IPS DF 19.7 (cell line): ENCODE results near the gene FAHD2B.
"Not testable (repeated sequence)": the region's sequence is repeated elsewhere in the genome, so short reads cannot be mapped to it uniquely, and the experiment has no call there.

Source experiments
- DNase-seq: peaks from one replicate; pipeline ENCODE4 v3.0.0-alpha.2; 2013; ENCODE audit warnings: low read depth, low spot score

Gene FAHD2B, protein sequence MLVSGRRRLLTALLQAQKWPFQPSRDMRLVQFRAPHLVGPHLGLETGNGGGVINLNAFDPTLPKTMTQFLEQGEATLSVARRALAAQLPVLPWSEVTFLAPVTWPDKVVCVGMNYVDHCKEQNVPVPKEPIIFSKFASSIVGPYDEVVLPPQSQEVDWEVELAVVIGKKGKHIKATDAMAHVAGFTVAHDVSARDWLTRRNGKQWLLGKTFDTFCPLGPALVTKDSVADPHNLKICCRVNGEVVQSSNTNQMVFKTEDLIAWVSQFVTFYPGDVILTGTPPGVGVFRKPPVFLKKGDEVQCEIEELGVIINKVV

DNA sequence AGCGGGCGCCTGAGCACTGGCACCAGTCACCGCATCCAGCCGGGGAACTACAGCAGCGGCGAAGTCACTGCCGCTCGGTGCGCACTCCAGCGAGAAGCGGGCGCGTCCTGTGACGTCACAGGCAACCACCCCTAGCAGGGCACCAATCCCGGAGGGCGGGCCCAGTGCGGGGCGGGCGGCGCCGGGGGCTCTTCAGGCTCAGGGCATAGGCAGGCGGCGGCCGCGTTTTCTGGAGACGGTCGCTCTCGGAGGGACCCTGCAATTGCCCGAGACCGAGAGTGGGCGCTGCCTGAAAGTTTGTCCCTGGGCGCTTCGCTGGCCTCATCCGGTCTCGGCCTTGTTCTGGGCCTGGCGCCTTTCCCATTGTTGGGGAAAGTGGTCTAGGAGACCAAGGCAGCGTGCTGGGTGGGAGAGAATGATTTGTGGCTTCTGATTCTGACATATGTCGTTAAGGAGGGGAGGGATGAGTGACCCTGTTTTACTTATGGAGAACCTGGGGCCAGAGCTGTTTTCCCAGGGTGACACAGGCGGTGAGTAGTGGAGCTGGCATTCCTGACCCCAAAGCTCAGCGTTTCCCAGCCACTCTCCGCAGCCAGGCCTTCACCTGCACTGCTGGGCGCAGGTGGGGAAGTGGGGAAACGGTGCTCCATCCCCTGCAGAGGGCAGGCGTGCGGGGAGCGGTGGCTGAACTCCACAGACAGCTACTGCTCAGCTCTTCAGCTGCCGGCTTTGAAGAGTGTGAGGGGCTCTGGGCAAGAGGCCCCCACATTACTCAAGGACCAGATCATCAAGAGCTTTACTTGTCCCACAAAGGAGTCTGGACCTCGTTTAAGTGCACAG is at the start of gene FAHD2B:
FAHD2B (minus strand) TSS at position 111 of the 840 bp plus-strand sequence. CDS start 3,176 bp downstream, outside the sequence.
- DNase-seq: not testable (repeated sequence)

DNA sequence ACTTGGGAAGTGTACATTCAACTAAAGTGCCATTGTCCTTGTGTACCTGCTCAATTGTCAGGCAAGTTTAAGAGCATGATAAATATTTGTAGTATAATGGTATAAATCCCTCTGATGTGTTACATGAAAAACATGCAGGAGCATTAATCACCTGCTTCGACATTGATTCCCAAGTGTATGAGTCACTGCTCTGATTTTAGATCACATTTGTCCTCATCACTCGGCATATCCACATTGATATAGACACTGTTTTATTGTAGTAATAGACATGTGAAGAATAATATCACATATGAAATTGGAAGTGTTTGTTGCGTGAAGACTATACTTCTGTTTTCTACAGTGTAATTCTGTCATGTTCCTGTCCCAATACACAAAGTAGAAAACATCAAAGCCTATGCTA is 49.3 kb upstream of the FAHD2B start:
- not testable (repeated sequence) for DNase-seq

DNA sequence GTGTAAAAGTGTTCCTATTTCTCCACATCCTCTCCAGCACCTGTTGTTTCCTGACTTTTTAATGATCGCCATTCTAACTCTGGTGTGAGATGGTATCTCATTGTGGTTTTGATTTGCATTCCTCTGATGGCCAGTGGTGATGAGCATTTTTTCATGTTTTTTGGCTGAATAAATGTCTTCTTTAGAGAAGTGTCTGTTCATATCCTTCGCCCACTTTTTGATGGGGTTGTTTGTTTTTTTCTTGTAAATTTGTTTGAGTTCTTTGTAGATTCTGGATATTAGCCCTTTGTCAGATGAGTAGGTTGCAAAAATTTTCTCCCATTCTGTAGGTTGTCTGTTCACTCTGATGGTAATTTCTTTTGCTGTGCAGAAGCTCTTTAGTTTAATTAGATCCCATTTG is 34.4 kb upstream of the FAHD2B start:
- not testable (repeated sequence) for DNase-seq

DNA sequence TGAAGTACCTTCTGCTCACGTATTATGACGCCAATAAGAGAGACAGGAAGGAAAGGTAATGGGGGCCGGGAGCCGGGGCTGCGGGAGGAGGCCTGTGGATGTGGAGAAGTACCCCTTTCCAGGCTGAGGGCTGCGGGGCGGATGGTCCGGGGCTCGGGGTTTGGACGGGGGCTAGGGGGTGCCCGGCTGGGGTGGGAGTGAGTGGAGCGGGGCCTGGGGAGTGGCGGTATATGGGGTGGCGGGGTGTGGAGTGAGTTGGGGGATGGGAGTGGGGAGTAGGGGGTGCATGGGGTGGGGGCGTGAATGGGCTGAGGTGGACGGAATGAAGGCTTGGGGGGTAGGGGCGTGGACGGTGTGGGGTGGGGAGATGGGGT is 19.2 kb upstream of the FAHD2B start:
- DNase-seq: not testable (repeated sequence)

DNA sequence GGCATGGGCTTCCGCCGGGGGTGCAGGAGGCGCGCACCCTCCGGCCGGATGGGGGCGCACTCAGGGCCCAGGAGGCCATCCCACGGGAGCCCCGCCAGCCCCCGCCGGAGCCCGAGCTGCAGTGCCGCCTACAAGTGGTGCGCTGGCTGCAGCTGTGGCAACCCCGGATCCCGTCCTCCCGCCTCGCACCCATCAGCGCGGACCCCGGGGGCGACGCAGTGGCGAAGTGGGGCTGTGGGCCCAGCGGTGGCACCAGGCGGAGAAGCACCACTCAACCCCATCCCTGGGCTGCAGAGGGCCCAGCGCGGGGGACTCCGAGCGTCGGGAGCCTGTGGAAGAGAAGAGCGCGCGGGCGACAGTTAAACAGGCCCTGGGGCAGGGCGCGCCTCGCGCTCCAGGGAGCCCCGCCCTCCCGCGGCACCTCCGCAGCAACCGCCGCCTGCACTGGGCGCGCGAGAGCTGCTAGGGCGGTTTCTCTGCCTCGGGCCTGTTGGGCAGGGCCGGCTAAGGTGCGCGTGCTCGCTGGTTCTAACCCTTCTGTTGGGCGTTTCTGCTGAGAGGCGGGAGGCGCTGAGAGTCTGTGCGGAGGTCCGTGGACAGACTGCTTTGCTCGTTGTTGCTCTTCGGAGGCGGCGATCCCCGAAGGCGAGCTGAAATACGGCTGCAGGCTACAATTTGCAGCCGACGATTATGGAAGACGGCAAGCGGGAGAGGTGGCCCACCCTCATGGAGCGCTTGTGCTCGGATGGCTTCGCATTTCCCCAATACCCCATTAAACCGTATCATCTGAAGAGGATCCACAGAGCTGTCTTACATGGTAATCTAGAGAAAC is 18.6 kb upstream of the FAHD2B start, which contains the start of gene ANKRD36:
ANKRD36 (plus strand) TSS at position 104 of the 832 bp plus-strand sequence; CDS start at position 691, 587 bp downstream.
- not testable (repeated sequence) for DNase-seq

DNA sequence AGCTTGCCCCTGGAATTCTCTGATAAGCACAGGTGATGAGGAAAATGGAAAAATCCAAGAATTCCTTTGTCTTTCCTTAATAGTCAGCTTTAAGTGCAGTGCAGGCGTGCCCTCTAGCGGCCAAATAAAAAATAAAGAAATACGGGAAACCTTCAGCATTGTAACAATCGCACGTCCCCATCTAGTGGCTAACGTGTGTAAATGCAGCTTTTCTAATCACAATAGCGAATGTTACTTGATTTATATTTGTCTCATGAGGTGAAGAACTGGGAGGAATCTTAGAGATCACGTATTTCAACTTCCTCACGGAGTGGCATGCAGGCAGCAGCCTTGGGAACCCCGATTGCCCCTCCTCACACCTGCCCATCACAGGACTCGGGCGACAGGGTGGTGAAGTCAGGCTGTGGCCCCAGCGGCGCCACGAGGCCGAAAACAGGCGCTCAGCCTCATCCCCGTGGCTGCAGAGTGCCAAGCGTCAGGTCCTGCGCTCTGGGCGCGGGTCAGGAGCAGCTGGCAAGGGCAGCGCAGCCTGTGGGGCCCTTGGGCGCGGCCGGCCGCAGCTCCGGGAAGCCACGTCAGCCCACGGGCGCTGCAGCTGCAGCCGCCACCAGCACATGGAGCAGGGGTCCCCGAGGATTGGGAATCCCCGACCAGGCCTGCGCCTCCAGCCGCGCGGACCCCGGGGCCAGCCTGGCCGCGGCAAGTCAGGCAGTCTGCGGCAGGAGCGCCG is 17.8 kb upstream of the FAHD2B start:
- not testable (repeated sequence) for DNase-seq

DNA sequence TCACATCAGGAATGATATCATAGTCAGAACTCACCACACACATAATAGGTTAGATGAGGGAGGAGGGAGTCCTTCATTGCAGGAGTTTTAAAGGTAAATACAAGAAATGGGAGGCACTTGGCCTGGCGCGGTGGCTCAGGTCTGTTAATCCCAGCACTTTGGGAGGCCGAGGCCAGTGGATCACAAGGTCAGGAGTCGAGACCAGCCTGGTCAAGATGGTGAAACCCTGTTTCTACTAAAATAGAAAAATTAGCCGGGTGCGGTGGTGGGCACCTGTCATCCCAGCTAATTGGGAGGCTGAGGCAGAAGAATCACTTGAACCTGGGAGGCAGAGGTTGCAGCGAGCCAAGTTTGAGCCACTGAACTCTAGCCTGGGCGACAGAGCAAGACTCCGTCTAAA is 16.6 kb upstream of the FAHD2B start:
- DNase-seq: not testable (repeated sequence)

DNA sequence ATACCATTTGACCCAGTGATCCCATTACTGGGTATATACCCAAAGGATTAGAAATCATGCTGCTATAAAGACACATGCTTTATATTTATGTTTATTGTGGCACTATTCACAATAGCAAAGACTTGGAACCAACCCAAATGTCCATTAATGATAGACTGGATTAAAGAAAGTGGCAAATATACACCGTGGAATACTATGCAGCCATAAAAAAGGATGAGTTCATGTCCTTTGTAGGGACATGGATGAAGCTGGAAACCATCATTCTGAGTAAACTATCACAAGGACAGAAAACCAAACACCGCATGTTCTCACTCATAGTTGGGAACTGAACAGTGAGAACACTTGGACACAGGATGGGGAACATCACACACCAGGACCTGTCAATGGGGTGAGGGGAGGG is 12.2 kb upstream of the FAHD2B start:
- not testable (repeated sequence) for DNase-seq

DNA sequence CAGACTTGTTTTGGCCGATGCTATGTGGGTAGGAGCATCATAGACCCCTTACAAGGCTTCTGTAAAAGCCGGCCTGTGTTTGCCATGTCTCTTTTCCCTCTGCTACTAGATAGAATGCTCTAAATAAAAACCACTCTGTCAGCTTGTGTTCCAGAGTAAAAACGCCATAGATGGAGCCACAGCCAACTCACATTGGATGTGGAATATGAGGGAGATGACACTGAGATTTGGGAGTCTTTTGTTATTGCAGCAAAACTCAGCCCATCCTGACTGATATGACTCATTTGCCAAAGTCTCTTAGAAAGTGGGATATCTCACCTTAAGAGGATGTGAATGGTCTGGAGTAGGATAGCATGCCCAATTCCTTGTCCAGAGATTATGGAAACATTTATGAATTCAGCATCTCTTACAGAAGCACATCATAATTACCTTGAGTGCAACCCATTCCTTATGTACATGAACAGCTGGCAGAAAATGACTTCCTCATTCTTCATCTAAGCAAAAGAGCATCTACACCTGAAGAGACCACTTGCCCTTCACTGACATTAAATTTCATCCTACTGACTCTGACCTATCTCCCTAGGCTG is 4.2 kb upstream of the FAHD2B start:
- not testable (repeated sequence) for DNase-seq

DNA sequence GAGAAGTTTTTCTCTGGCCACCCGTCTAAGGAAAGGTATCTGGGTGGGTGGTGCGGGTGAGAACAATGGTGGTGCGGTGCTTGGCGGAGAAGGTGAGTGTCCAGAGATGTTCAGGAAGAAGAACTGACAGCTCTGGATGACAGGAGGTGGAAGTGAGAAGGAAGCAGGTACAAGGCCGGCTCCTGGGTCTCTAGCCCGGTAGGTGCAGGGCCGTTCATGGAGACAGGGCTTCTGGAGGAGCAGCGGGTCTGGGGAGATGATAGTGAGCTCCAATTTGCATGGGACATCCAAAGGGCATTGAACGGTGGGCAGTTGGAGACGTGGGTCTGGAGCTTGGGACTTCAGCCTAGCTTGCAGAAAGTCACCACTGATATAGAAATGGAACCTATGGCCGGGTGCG is 979 bp upstream of the FAHD2B start:
- DNase-seq: no peak

DNA sequence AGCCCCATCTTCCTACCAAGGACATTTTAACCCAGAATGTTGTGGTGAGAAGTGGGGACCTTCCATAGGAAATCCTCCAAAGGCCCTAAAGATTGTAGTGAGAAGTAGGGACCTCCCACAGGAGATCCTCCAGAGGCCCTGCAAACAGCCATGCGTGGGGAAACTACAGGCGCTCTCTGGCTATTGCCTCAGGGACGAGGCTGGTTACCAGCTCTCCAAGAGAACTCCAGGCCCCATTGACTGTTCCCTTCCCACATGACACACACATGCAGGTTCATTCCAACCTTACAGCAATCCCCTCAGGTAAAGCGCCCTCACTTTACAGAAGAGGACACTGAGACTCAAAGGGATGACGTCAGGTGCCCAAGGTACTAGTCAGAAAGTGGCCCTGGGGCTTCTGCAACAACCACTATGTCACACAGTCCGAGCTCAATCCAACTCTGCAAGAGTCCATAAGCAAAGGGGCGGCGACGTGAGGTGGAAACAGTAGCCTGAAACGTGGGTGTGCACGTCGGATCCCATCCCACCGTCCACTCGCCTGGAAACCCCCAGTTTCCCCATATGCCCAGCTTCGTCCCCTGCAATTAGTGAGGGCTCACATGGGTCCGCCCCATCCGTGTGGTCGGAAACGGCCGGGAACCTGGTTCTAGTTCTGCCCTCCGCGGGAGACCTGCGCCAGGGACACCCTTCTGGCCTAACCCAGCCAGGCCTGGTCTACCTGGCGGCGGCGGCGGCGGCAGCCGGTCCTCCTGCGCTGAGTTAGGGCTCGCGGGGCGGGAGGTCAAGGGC is 505 bp downstream of the FAHD2B start:
- DNase-seq: not testable (repeated sequence)

DNA sequence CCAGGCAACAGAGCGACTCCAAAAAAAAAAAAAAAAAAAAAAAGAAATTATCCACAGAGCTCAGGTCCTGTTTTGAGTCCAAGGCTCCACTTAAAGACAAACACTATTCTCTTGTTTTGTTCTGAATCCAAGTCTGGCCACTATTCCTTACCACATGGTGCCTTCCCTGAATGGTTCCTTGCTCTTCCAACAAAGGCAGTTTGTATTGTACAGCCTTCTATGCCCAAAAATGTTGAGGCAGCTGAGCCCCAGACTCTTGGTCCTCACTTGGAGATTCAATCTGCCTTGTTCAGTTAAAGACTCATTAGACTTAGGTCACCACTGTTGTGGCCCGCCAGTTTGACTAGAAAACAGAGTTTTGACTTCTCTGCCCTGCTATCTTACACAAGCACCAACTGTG is 1.7 kb downstream of the FAHD2B start:
- not testable (repeated sequence) for DNase-seq

DNA sequence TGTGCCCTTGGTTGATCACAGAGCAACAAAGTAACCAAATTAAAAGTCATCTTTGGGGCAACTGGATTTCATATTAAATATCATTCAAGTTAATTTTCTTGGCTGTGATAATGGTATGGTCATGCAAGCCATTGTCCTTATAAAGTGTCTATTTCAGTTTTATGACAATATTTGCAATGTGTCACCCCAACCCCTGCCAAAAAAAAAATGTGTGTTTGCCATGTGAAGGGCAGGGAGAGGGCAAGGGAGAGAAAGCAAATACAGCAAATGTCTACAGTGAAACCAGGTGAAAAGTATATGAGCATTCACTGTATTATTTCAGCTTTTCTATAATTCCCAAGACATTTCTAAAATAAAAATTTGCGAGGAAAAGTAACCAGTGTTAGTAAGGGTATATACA is 6.0 kb downstream of the FAHD2B start:
- DNase-seq: not testable (repeated sequence)

DNA sequence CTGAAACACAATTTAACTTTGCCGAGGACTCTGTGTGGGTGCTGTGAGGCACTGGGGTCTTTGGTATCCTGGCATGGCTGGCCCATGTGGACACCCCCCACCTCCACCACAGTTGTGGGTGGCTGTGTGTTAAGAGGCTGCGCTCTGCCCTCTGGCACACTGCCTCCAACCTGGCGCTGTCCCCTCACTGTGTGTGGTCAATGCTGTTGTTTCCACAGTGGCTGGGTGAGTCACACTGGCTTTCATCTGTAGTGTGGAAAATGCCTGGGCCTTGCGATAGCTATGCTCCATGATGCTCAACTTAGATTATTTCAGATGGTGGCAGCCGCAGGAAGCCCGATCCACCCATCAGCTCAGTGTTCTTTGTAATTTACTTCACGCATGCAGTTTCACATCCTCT is 9.6 kb downstream of the FAHD2B start:
- DNase-seq: not testable (repeated sequence)

DNA sequence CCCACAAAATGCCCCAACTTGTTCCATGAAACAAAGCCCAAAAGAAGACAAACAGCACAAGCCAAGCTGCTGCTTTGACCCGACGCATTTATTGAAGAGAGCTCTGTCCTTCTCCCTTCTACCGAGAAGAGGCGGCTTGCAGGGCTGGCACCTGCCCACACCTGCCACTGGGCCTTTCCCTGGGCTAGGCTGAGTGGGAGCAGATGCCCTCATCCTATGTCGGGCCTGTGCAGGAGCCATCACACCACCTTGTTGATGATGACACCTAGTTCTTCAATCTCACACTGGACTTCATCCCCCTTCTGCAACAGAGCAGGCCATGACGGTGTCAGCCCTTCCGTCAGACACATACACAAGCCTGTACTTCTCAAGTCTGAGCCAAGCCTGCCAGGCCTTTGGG is 11.2 kb downstream of the FAHD2B start:
- not testable (repeated sequence) for DNase-seq

DNA sequence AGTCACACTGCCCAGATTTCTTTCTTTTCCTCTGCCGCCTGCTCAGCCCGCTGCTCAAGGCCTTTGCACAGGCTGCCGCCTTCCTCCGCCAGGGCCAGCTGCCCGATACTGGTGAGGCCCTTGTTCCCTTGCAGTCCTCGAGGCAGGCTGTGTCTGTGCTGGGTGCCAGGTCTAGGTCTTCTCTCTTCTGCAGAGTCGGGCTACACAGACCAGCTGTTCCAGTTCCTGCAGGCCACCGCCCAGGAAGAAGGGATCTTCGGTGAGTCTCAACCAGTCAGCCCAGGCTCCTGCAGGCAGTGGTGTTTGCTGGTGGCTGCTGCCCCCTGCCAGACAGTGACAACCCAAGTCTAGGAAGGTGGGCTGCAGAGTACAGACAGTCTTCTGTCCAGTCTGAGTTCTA is 12.5 kb downstream of the FAHD2B start:
- not testable (repeated sequence) for DNase-seq

DNA sequence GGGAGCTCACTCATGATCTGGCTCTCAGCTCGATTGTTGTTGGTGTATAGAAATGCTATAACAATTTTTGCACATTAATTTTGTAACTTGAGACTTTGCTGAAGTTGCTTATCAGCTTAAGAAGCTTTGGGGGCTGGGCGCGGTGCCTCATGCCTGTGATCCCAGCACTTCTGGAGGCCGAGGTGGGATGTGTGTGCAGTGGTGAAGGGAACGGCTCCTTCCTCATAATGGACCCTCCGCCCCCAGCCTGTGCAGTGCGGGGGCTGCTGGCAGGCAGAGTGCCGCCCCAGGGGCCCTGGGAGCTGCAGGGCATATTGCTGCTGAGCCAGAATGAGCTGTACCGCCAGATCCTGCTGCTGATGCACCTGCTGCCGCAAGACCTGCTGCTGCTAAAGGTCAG is 13.8 kb downstream of the FAHD2B start:
- DNase-seq: not testable (repeated sequence)

DNA sequence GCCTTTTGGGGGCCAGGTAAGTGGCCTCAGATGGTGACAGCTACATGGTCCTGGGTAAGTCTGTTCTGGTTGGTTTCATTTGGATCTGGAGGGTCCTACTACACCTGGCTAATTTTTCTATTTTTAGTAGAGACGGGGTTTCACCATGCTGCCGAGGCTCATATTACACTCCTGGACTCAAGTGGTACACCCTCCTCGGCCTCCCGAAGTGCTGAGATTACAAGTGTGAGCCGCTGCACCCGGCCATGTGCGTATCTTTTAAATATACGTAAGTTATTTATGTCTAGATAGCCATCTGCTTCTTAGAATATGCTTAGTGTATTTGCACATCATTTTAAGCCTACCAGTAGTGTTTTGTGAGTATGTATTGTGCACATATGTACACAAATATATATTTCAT is 17.5 kb downstream of the FAHD2B start:
- DNase-seq: not testable (repeated sequence)

DNA sequence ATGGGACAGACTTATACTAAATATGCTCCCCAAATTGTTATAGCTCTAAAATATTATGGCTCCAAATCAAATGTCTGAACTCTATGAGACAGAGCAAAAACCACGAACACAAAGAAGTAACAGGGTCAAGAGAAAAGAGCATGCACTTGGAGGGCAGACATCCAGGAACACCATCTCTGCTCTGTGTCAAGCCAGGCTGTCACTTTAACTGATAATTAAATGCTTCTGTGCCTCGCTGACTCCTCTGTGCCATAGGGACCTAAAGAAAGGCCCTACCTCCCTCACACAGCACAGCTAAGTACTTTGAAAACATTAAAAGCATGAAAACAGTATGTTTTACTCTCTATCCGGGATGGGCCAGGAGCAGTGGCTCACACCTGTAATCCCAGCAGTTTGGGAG is 23.8 kb downstream of the FAHD2B start:
- not testable (repeated sequence) for DNase-seq

DNA sequence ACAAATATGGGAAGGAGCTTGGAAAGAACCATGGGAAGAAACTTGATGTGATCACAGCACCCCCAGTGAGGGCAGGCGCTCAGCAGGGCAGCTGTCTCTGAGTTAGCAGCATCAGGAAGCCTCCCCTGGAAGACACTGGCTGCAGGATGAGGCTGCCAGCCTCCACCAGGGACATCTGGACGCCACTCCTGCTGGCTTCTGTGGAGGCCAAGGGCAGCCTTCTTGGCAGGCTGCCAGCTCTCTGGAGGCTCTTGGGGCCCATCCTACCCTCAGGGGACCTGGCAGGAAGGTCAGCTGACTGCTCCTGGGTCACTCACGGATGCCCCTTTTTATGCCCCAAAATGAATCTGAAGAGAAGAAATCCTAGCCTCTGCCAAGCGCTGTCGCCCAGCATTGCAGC is 26.0 kb downstream of the FAHD2B start:
- DNase-seq: not testable (repeated sequence)
